HUDEP-2 (cell line): Measurements from ENCODE around the gene MCF2L.
"Not testable (repeated sequence)": the region's sequence is repeated elsewhere in the genome, so short reads cannot be mapped to it uniquely, and the experiment has no call there.

Experiments
- DNase-seq, 76 experiments: peaks; one replicate each; lab custom pipeline; 2025; ENCODE audit not compliant: unreplicated experiment in 76 of 76; lab: John Stamatoyannopoulos, UW

The MCF2L gene

DNA sequence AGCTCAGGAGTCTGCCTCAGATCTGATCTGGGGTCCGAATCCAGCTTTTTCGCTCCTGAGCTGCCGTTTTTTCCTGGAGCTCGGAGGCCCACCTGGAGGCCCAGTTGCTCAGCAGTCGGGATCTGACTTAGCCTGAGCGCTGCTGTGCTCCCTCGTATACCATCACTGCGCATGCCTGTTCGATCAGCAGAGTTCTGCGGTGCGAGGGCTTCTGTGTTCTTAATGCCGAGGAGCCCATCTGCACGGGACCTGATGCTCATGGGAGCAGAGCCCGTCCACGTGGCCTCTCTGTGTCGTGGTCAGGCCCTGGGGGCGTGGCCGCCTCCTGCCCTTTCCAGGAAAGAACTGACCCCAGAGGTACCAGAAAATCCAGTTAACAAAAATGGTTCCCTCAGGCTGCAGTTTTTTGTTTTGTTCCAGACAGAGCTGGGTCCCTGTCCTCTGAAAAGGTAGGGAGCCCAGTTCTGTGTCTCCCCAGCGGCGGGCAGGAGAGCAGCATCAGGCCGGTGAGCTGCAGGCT is 57.4 kb downstream of the MCF2L start:
- DNase-seq: no peak

DNA sequence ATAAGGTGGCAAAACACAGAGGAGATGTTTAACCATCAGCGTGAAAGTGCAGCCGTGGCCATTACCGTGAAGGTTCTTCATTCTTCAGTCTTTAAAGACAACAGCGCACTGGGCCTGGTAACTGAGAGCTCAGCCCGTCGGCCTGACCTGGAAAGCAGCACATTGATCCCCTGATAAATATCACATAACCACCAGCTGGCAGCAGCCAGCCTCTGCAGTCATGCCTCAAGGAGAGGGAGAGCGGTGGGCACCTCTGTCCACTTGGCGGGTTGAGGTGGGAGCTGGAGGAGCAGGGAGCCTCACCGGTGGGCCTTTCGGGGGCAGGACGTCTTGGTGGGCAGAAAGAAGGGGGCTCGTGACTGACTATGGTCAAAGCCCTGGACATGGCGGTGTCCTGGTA is 58.1 kb downstream of the MCF2L start:
- no peak for DNase-seq

DNA sequence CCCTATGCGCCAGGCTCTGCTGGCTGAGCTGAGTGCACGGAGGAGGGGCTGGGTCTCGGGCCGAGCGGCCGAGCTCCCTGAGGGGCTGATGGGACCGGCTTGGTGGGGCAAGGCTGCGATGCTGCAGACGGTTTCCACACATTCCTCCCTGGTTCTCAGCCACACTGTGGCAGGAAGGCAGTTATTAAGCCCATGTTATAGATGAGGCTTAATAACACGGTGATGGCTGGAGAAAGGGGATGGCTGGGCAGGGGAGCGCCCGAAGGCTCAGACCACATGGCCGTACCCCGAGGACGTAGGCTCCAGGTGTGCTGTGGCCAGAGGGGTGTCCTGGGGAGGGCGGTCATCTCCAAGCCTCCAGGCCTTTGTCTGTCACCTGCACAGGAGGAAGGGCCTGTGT is 58.6 kb downstream of the MCF2L start:
- no peak for DNase-seq

DNA sequence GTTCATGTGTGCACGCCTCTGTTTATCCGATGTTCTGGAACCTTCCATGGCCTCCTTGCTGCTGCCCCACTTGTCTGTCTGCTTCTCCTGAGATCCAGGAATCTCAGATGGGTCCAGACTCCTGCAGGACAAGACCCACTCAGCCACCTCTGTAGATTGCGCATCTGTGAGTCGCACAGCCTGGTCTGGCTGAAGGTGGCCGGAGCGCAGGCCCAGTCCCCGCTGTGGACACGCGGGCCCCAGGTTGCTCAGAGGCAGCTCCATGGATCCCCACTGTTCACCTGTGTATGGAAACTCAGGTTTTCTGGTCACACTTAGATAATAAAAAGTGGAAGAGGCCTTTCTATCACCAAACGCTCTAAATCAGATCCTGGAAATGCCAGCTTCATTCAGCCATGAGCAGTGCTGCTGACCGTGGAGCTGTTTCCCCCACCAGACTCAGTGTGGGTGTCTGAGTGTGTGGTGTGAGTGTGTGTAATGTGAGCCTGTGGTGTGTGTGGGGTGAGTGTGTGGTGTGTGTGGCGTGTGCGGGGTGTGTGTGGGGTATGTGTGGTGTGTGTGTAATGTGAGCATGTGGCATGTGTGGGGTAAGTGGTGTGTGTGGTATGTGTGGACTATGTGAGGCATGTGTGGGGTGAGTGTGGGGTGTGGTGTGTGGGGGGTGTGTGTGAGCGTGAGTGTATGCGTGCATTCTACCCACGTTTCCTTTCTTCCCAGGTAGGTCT is 59.5 kb downstream of the MCF2L start:
- DNase-seq: no peak

DNA sequence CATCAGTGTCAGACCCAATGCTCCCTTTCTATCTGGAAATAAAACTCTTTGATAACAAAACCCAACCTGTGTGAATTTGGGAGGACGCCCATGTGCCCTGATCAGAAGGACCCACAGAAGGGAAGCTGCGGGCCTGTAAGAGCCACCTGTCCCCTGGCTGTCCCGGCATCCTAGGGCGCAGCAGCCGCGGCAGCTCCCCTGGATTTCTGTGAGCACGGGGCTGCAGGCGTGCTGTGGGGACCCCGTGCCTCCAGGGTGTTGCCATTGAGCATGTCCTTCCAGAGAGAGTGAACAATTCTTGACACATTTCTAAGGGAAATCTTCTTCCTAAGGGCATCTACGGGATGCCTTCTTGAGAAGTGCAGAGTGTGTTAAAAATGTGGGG is 60.0 kb downstream of the MCF2L start:
- no peak for DNase-seq

DNA sequence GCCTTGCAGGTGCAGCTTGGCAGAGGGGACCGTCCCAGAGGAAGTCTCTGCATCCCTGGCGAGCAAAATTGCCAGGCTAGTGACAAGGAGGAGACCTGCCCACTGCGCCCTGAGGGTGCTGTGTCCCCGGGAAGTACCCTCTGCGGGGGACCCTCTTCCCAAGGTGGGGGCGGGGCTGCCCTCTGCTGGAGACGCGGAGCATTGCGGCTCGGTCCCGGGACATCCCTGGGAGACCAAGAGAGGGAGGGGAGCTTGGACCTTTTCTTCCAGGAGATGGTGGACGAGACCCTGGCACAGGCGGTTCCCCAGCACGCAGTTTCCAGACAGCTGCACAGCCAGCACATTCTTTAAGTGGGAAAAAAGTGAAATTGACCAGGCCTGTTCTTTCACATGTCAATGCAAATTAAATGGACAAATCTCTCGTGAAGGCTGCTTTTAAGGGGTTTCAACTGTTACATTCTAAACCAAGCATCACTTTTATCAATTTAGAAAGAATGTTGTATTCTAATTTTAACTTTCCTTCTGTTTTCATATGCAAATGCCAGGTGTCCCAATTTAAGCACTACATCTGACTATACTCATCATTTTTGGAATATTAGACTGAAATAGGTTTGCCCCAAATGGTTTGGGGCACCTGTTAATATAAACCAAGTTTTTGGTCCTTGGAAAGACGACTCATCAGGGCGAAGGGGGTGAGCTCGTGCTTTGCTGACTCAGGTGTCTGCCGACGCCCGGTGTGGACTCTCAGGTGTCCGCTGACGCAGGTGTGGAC is 60.7 kb downstream of the MCF2L start:
- DNase-seq: peak in 20 of 76 experiments; percentile 3 to 30 (median 15)

DNA sequence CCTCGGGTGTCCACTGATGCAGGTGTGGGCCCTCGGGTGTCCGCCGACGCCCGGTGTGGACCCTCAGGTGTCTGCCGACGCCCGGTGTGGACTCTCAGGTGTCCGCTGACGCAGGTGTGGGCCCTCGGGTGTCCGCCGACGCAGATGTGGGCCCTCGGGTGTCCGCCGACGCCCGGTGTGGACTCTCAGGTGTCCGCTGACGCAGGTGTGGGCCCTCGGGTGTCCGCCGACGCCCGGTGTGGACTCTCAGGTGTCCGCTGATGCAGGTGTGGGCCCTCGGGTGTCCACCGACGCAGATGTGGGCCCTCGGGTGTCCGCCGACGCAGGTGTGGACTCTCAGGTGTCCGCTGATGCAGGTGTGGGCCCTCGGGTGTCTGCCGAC is 61.2 kb downstream of the MCF2L start:
- not testable (repeated sequence) for DNase-seq

DNA sequence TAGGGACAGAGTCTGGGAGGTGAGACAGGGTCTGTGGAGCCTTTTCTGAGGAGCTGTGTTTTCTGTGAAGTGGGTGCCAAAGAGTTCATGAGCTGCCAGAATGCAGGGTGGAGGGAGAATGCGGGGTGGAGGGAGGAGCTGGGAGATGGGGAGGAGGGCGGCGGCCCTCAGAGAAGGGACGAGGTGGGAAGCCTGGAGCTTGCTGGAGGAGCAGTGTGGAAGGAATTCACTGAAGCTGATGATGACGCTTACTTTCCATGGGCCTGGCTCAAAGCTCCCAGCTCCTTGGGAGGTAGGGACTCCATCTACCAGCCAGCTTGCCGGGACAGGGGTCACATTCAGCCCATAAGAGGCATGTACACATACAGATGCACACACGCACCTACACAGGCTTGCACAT is 62.5 kb downstream of the MCF2L start:
- no peak for DNase-seq

DNA sequence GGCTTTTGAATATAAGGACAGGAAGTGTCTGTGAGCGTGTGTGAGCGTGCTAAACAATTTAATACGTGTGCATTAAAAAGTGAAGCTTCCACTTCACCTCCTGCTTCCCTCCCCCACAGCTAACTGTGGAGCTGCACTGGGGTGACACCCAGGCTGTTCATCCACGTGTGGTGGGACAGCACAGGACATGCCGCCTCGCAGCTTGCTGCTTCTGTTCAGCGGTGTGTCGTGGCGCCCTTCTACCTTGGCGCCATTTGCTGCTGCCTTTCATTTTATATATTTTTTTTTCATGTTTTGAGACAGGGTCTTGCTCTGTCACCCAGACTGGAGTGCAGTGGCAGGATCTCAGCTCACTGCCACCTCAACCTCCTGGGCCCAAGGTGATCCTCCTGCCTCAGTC is 63.3 kb downstream of the MCF2L start:
- DNase-seq: no peak

DNA sequence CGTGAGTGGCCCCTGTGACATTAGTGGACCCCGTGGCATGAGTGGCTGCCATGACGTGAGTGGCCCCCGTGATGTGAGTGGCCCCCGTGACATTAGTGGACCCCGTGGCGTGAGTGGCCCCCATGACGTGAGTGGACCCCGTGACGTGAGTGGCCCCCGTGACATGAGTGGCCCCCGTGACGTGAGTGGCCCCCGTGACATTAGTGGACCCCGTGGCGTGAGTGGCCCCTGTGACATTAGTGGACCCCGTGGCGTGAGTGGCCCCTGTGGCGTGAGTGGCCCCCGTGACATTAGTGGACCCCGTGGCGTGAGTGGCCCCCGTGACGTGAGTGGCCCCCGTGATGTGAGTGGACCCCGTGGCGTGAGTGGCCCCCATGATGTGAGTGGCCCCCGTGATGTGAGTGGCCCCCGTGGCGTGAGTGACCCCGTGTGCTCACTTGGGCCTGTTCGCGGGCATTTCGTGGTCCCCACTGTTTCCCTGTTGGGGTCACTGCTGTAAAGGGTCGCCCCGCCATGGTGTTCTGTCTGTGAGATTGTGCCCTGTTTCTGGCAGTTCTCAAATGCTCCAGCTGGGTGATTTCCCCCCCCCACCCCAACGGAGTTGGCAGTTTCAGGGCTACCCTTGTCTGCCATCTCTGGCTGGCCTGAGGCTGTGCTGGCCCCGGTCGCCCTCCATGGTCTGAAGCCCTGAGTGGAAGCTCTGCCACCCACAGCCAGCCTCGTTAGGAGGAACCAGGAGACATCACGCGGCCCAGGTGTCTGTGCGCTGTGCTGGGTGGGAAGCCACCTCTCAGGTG is 64.2 kb downstream of the MCF2L start:
- DNase-seq: no peak

DNA sequence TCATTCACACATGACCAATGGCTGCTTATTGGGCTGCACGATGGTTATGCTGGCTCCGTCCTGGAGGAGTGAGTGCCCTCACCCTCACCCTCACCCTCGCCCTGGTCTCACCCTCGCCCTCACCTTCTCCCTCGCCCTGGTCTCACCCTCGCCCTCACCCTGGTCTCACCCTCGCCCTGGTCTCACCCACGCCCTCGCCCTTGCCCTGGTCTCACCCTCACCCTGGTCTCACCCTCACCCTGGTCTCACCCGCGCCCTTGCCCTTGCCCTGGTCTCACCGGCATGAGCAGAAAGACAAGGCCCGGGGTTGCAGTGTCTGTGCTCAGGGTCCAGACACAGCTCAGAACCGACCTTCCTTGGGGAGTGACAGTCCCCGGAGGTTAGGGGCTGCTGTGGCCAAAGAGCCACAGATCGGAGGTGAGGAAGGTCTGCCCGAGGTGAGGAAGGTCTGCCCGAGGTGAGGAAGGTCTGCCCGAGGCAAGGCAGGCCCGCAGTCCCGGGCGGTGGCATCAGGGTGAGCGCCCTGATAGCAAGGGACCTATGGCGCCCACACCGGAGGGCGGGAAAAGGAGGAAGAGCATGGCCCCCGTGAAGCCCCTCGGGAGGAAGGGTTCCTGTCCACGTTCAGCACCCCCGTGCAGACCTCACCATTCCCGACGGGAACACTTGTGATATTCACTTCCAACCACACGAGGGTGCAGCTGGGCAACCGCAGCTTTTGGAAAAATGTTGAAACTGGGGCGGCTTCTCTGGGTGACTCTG is 65.6 kb downstream of the MCF2L start:
- DNase-seq: no peak

DNA sequence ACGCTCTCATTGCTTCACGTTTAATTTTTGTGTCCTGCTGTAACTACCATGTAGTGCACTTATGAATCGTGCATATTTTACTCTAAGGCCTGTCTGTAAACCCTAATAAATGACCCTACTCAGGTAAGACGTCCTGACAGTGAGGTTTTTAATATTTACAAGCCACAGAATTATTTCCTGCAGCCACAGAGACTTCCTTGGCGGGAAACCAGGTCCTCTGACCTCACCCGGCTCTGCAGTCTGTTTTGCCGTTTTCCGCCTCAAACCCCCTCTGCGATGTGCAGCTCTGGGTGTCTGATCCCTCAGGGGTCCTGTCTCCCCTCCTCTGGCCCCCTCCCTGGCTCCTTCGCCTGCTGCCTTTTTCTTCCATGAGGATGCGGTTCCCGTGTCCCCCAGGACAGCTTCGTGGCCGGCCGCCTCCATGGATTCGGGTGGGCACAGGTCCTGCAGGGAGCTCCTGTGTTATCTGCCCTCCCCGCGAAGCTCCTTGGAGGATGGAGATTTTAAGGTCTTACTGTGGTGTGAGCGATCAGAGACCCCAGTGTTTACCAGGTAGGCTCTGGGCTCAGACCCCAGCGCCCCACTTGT is 66.3 kb downstream of the MCF2L start:
- DNase-seq: no peak

DNA sequence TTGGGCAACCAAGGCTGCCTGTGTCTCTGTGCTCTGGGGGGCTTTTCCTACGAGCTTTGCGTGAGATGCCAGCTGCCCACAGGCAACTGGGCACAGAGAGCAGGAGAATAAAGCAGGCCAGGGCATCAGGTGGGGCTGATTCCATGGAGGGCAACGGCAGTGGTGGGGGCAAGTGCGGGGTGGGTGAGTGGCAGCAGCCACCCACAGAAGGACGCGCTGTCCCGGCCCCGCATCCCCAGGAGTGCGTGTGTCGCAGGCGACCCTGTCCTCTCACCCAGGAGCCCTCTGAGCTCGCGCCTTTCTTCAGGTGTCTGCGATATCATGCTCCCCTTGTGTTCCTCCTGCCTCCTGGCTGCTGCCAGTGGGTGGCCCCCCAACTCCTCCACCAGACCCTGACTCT is 67.4 kb downstream of the MCF2L start:
- DNase-seq: no peak

DNA sequence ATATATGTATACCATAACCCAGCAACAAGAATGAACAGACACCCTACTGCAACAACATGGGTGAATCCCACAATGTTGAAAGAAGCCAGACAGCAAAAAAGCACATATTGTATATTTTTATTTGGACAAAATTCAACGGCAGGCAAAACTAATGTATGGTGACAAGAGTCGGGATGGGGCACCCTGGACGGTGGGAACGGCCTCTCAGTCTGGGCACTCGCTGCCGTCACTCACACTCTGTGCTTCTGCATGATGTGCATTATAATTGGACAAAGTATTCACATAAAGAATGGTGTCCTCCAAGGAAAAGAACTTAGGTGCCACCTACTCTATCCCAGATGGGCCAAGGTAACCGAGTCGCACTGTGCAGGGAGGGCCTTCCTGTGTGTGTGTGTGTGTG is 71.0 kb downstream of the MCF2L start:
- DNase-seq: no peak

DNA sequence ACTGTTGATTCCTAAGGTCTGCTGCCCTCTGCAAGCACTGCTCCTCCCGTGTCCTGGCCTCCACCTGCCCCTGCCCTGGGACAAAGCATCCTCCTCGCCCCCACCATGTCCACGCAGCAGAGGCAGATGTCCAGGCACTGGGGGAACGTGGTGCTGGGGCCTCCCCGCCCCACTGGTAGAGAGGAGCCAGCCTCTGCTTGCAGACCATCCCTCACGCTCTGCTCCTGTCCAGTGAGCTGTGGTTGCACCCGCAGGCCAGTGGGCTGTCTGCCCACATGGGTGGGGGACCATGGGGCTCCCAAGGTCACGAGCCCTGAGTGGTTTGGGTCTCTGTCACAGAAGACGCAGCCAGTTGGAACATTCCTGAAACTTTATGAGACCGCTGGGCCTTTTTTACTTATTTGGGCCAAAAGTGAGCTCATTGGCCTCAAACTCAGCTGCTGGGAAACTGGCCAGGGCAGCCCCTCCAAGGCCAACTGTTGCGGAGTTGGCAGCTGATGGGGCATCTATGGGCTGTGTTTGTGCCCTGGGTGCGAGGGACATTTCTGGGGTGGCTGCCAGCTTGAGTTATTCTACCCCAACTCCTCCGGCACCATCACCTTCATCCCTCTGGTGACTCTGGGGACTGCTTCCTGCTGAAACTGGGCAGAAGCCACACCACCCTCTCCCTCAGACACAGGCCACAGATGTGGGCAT is 71.7 kb downstream of the MCF2L start:
- DNase-seq: no peak

DNA sequence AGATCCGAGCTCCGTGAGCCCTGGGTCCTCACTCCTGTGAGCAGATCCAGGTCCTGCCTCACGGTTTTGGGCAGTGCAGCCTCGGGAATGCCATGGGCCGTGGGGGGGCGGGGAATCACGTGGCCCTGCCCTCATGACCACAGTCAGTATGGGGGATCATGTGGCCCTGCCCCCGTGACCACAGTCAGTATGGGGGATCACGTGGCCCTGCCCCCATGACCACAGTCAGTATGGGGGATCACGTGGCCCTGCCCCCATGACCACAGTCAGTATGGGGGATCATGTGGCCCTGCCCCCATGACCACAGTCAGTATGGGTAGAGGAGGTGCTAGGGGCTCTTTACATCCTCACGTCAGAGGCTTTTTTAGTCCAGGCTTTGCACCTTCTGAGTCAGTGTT is 72.3 kb downstream of the MCF2L start:
- peak in 1 of 76 experiments; percentile 13 for DNase-seq

DNA sequence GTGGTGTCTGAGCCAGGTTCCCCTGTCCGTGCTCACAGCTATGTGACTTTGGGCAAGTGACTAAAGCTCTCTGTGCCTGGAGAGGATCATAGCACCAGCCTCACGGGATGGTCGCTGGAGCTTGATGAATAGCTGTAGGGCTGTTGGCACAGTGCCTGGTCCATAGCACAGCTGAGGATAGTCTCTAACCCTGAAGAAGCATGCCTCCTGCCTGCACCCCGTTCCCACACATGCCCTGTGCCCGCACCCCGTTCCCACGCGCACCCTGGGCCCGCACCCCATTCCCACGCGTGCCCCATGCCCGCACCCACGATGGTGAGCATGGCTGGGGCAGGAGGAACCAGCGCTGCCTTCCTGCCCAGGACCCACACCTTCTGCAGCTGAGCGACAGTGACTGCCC is 72.9 kb downstream of the MCF2L start:
- no peak for DNase-seq

DNA sequence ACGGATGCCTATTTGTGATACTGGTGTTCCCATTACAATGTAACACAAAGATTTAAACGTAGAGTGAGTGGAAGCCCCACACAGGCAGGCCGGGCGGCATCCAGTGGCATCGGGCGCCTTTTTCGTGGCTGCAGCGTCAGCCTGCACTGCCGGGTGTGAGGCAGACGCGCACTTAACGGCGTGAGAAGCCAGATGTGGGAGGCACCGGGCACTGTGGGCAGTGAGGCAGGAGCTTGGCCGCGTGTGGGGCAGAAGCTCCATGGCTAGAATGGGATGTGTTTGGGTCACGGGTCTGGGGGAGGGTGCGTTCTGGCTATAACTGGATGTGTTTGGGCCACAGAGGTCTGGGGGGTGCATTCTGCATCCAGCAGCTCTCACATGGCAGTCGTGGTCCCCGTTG is 73.4 kb downstream of the MCF2L start:
- no peak for DNase-seq

DNA sequence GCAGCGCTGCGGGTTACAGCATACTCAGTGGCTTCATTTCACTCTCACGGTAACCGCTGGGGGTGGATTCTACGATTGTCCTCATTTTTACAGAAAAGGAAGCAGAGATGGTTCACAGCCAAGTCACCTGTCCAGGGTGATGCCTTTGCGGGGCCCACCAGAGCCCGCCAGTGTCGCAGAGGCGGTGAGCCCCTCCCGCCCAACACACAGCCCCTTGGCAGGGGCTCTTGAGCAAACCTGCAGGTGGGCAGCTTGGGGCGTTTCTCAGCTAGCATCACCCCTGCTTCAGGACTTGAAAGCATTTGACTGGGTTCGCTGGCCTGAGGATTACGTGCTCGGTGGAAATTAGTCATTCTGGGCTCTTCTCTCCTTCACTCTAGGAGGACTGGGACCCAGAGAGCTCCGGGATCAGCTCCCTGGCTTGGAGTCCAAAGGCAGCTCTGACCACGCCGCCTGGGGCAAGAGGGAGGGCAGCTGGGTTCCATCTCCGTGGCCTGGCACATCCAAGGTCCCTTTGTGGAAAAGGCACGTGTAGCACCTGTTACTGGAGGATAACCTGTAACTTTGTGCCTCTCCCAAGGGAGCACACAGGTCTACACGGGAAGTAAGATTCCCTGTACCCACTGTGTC is 74.1 kb downstream of the MCF2L start:
- DNase-seq: no peak
